Common myeloid progenitor, CD34-positive (primary cell): Measurements from ENCODE around the gene TARBP1.
"Not testable (repeated sequence)": the region's sequence is repeated elsewhere in the genome, so short reads cannot be mapped to it uniquely, and the experiment has no call there.

Experiments
- CTCF ChIA-PET: fragments of 350-600 bp; sonication (Branson Sonifier 250); formaldehyde crosslinking; loops from one replicate; lab custom pipeline; 2021; ENCODE audit warnings: antibody characterized with exemption; lab: Charles Lee
- POLR2A ChIA-PET: fragments of 350-600 bp; sonication (Branson Sonifier 250); formaldehyde crosslinking; loops from one replicate; lab custom pipeline; 2021; ENCODE audit warnings: antibody characterized with exemption; lab: Charles Lee
- DNase-seq, 3 donors: peaks; one replicate each; pipeline versions ENCODE4 v3.0.0 to v3.0.0-alpha.2; 2013
- H3K27ac ChIP-seq, 2 experiments: 1 replicate in 1 of 2; 2 replicates in 1 of 2; pipeline ENCODE4 v1.7.0; 2013; ENCODE audit warnings: inconsistent platforms in 2 of 2, low read length in 2 of 2, mild to moderate bottlenecking in 2 of 2, low read depth in 1 of 2, moderate library complexity in 1 of 2; ENCODE audit not compliant: severe bottlenecking in 2 of 2, insufficient read depth in 1 of 2, poor library complexity in 1 of 2
- H3K27me3 ChIP-seq, 5 experiments: replicated peaks in 2 of 5; 1 replicate in 3 of 5; 2 replicates in 2 of 5; pipeline versions ENCODE4 v1.6.1 to v1.7.0; 2013; ENCODE audit warnings: low read length in 4 of 5, mild to moderate bottlenecking in 2 of 5, moderate library complexity in 2 of 5, inconsistent platforms in 1 of 5; ENCODE audit not compliant: insufficient read depth in 5 of 5, control insufficient read depth in 4 of 5
- H3K36me3 ChIP-seq, 4 experiments: 1 replicate in 2 of 4; 2 replicates in 2 of 4; pipeline versions ENCODE4 v1.6.1 to v1.7.0; 2013; ENCODE audit warnings: low read length in 3 of 4, control low read depth in 1 of 4, mild to moderate bottlenecking in 1 of 4; ENCODE audit not compliant: control insufficient read depth in 4 of 4, insufficient read depth in 4 of 4
- H3K4me1 ChIP-seq, 4 experiments: 1 replicate in 3 of 4; 2 replicates in 1 of 4; pipeline versions ENCODE4 v1.6.1 to v1.7.1; 2013; ENCODE audit warnings: low read length in 3 of 4, mild to moderate bottlenecking in 3 of 4, control low read depth in 1 of 4, inconsistent platforms in 1 of 4, moderate library complexity in 1 of 4; ENCODE audit not compliant: control insufficient read depth in 4 of 4, insufficient read depth in 4 of 4; ENCODE audit errors: control extremely low read depth in 1 of 4
- H3K4me3 ChIP-seq, 7 experiments: 1 replicate in 4 of 7; 2 replicates in 3 of 7; pipeline versions ENCODE4 v1.5.1 to v1.7.0; 2013; ENCODE audit warnings: mild to moderate bottlenecking in 7 of 7, low read length in 6 of 7, moderate library complexity in 6 of 7, inconsistent platforms in 2 of 7, low read depth in 2 of 7, control low read depth in 1 of 7; ENCODE audit not compliant: insufficient read depth in 4 of 7, control insufficient read depth in 1 of 7; ENCODE audit errors: extremely low read depth in 1 of 7
- H3K9me3 ChIP-seq, 5 experiments: 1 replicate in 4 of 5; 2 replicates in 1 of 5; pipeline versions ENCODE4 v1.6.1 to v1.7.1; 2013; ENCODE audit warnings: low read length in 4 of 5, mild to moderate bottlenecking in 2 of 5, inconsistent platforms in 1 of 5, low read depth in 1 of 5, moderate library complexity in 1 of 5; ENCODE audit not compliant: control insufficient read depth in 4 of 5, insufficient read depth in 2 of 5; ENCODE audit errors: control extremely low read depth in 1 of 5
- WGBS: methylation state at CpG from one replicate; pipeline ENCODE4 v1.1.5; 2013; ENCODE audit not compliant: insufficient coverage; 5-methylcytosine and 5-hydroxymethylcytosine counted together

The TARBP1 gene

GRCh38 chr1:234356615-234357269 lies 122.2 kb downstream of the TARBP1 start:
- H3K4me3 ChIP-seq = peak overlapping the region; percentile 9 to 78 (median 46)
- ChIA-PET CTCF (interaction anchor here (1.0 to 1.6 kb wide), 4 partner anchors 10 to 28 kb away, joined by 3 to 4 read pairs (median 3); partner anchors contain the start of gene COA6), POLR2A (interaction anchor here (0.5 kb wide), 1 partner anchor 109 kb away, joined by 3 read pairs; no protein-coding TSS in a partner anchor)
- not testable (repeated sequence) for H3K9me3 ChIP-seq, H3K27me3 ChIP-seq, H3K4me1 ChIP-seq, H3K36me3 ChIP-seq, H3K27ac ChIP-seq
- peak in 2 of 3 donors; percentile 15 to 35 for DNase-seq
- 73% methylated on average over 32 of the region's 35 CpGs for WGBS

GRCh38 chr1:234355782-234356510 lies 123.0 kb downstream of the TARBP1 start:
- 100% methylated on average over 2 of the region's 3 CpGs for WGBS

GRCh38 chr1:234348964-234349363 lies 130.0 kb downstream of the TARBP1 start:
- Histone ChIP-seq H3K4me1 (no peaks in the 10 kb centered on the region), H3K9me3 (peaks cover 0 to 6% (median 0%) of the 10 kb centered on the region in 5 experiments), H3K27me3 (no peaks in the 10 kb centered on the region), H3K4me3 (no peak overlapping the region), H3K36me3 (no peaks in the 10 kb centered on the region), H3K27ac (no peak overlapping the region)
- WGBS = 90% methylated on average over 3 of the region's 4 CpGs
- DNase-seq = no peak
- POLR2A ChIA-PET = no interaction called here
- CTCF ChIA-PET = no interaction called here

More at GRCh38 chr1:234355782-234356510, 123.0 kb downstream of the TARBP1 start:
- Histone ChIP-seq H3K9me3 (no peaks in the 10 kb centered on the region), H3K4me1 (peaks cover 0 to under 1% (median 0%) of the 10 kb centered on the region in 4 experiments), H3K36me3 (no peaks in the 10 kb centered on the region), H3K27me3 (no peaks in the 10 kb centered on the region), H3K27ac (no peak overlapping the region), H3K4me3 (no peak overlapping the region)
- ChIA-PET POLR2A (no interaction called here), CTCF (interaction anchor here (1.0 kb wide), 1 partner anchor 25 kb away, joined by 3 read pairs; no protein-coding TSS in a partner anchor)
- no peak for DNase-seq

- peaks cover 0 to 12% (median 0%) of the 10 kb centered on the region in 5 experiments for H3K9me3 ChIP-seq
- ChIA-PET POLR2A (no interaction called here), CTCF (no interaction called here)
- DNase-seq = no peak
- H3K27ac ChIP-seq = no peak overlapping the region
- H3K27me3 ChIP-seq = no peaks in the 10 kb centered on the region
- 92% methylated on average over 1 of the region's 1 CpG for WGBS
- no peak overlapping the region for H3K4me3 ChIP-seq
- no peaks in the 10 kb centered on the region for H3K4me1 ChIP-seq
- H3K36me3 ChIP-seq = no peaks in the 10 kb centered on the region
Observed at GRCh38 chr1:234345237-234345636, 133.7 kb downstream of the TARBP1 start.

GRCh38 chr1:234342774-234343173 lies 136.2 kb downstream of the TARBP1 start:
- Histone ChIP-seq H3K27ac (no peak overlapping the region), H3K4me1 (no peaks in the 10 kb centered on the region), H3K9me3 (peaks cover 0 to 21% (median 0%) of the 10 kb centered on the region in 5 experiments), H3K36me3 (no peaks in the 10 kb centered on the region), H3K4me3 (no peak overlapping the region), H3K27me3 (no peaks in the 10 kb centered on the region)
- DNase-seq = no peak
- WGBS = 96% methylated on average over 4 of the region's 5 CpGs
- CTCF ChIA-PET = interaction anchor here (1.4 to 1.7 kb wide), 2 partner anchors 10 to 16 kb away, joined by 3 to 5 read pairs; no protein-coding TSS in a partner anchor
- POLR2A ChIA-PET = no interaction called here
